Measurements from ENCODE around the gene KCNK4. TPM values are rescaled to one million over a fixed set of nuclear protein-coding genes. Genes with fewer than 3 reads are reported as not detected.

KCNK4 gene
- total and polyA plus RNA-seq, 2 of the 13 experiments (the other 11 are each of a cell fraction or from before 2014, with no cell fraction given), result not detected

DNA sequence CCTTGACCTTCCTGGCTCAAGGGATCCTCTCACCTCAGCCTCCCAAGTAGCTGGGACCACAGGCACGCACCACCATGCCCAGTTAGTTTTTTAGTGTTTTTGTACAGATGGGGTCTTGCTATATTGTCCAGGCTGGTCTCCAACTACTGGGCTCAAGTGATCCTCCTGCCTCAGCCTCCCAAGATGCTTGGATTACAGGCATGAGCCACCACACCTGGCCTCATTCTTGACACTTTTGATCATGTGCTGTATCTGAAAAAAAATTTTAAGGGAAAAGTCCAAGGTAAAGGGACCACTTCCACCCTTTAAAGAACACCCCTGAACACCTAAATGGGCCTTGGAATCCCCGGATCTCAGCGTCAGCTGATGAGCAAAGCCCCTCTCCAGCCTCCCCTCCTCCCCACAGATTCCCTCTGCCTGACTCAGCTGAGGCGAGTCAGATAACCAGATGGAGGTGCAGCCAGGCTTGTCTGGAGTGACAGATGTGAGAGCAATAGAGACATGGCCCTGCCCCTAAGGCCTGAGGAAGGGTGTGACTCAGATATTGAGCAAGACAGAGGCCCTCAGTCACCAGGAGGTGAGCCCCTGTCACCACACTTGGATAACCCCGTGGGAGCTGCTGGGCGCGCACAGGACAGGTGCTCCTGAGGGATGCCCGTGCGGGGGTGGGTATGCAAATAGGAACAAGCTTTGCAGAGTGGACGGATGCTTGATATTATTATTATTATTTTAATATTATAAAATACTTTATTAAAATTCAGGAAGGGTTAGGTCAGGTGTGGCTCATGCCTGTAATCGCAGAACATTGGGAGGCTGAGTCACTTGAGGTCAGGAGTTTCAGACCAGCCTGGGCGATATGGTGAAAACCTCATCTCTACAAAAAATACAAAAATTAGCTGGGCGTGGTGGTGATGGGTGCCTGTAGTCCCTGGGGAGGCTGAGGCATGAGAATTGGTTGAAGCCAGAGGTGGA is 43.9 kb downstream of the KCNK4 start (continued):
- TF ChIP-seq ZSCAN20 (CRISPR knock-in tag; IDR thresholded peaks at IDR 0.05; ENCODE audit: borderline replicate concordance), result no peak
- TF ChIP-seq ZNF563 (CRISPR knock-in tag; IDR thresholded peaks at IDR 0.05), result no peak
- TF ChIP-seq SMC3 (IDR thresholded peaks at IDR 0.05; ENCODE audit: low read length), result no peak
- TF ChIP-seq, protein P1, sequence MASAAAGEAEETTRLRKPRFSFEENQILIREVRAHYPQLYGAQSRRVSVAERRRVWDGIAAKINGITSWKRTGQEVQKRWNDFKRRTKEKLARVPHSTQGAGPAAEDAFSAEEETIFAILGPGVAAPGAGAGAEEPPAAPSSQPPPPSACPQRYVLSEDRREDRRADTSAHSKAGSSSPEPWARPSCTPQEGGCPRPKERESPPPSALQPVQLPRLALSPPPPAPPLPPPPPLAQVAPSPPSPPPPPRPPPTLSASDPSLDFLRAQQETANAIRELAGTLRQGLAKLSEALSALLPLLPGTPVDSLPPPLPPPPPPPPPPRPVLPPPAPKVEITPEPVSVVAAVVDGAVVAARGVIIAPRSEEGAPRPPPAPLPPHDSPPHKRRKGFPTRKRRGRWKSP (CRISPR knock-in tag; IDR thresholded peaks at IDR 0.05), result no peak
- peak; percentile 38 for TF ChIP-seq XRCC5 (optimal IDR thresholded peaks at IDR 0.05; ENCODE audit: low read length)
- TF ChIP-seq SAP130 (CRISPR knock-in tag; IDR thresholded peaks at IDR 0.05; ENCODE audit: low read depth), result peak; percentile 65
- no peak for TF ChIP-seq HDAC2 (CRISPR knock-in tag; IDR thresholded peaks at IDR 0.05)
- peak; percentile 95 for TF ChIP-seq FOSL2 (CRISPR knock-in tag; IDR thresholded peaks at IDR 0.05)
- TF ChIP-seq, protein P2, sequence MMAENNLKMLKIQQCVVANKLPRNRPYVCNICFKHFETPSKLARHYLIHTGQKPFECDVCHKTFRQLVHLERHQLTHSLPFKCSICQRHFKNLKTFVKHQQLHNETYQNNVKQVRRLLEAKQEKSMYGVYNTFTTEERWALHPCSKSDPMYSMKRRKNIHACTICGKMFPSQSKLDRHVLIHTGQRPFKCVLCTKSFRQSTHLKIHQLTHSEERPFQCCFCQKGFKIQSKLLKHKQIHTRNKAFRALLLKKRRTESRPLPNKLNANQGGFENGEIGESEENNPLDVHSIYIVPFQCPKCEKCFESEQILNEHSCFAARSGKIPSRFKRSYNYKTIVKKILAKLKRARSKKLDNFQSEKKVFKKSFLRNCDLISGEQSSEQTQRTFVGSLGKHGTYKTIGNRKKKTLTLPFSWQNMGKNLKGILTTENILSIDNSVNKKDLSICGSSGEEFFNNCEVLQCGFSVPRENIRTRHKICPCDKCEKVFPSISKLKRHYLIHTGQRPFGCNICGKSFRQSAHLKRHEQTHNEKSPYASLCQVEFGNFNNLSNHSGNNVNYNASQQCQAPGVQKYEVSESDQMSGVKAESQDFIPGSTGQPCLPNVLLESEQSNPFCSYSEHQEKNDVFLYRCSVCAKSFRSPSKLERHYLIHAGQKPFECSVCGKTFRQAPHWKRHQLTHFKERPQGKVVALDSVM (CRISPR knock-in tag; IDR thresholded peaks at IDR 0.05), result peak; percentile 39; the same call in 1 of the 2 replicates
- TF ChIP-seq NR2C2 (CRISPR knock-in tag; IDR thresholded peaks at IDR 0.05; ENCODE audit: borderline replicate concordance), result no peak
- TF ChIP-seq CEBPB (IDR thresholded peaks at IDR 0.05; ENCODE audit: borderline replicate concordance, low read depth, low read length), result peak; percentile 94
- TF ChIP-seq ONECUT2 (CRISPR knock-in tag; IDR thresholded peaks at IDR 0.05), result no peak
- peak; percentile 79 for TF ChIP-seq CEBPG (CRISPR knock-in tag; IDR thresholded peaks at IDR 0.05)
- peak; percentile 34 for TF ChIP-seq TEAD3 (CRISPR knock-in tag; optimal IDR thresholded peaks at IDR 0.05; ENCODE audit: borderline replicate concordance)
- TF ChIP-seq HNRNPLL (IDR thresholded peaks at IDR 0.05; ENCODE audit: low read depth, low read length, poor library complexity, severe bottlenecking), result no peak
- no peak for TF ChIP-seq NFIB (CRISPR knock-in tag; IDR thresholded peaks at IDR 0.05; ENCODE audit: borderline replicate concordance)
- no peak for TF ChIP-seq SP4 (CRISPR knock-in tag; IDR thresholded peaks at IDR 0.05)
- TF ChIP-seq ZNF780A (CRISPR knock-in tag; IDR thresholded peaks at IDR 0.05), result no peak
- TF ChIP-seq, protein P3, sequence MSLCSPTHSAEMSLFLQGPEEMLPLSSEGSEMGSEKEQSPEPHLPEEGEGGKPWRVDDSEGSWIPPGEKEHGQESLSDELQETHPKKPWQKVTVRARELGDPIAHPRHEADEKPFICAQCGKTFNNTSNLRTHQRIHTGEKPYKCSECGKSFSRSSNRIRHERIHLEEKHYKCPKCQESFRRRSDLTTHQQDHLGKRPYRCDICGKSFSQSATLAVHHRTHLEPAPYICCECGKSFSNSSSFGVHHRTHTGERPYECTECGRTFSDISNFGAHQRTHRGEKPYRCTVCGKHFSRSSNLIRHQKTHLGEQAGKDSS (CRISPR knock-in tag; IDR thresholded peaks at IDR 0.05; ENCODE audit: borderline replicate concordance, low read depth), result no peak
- no peak for TF ChIP-seq ZNF839 (CRISPR knock-in tag; IDR thresholded peaks at IDR 0.05; ENCODE audit: borderline replicate concordance)
- TF ChIP-seq, protein P4, sequence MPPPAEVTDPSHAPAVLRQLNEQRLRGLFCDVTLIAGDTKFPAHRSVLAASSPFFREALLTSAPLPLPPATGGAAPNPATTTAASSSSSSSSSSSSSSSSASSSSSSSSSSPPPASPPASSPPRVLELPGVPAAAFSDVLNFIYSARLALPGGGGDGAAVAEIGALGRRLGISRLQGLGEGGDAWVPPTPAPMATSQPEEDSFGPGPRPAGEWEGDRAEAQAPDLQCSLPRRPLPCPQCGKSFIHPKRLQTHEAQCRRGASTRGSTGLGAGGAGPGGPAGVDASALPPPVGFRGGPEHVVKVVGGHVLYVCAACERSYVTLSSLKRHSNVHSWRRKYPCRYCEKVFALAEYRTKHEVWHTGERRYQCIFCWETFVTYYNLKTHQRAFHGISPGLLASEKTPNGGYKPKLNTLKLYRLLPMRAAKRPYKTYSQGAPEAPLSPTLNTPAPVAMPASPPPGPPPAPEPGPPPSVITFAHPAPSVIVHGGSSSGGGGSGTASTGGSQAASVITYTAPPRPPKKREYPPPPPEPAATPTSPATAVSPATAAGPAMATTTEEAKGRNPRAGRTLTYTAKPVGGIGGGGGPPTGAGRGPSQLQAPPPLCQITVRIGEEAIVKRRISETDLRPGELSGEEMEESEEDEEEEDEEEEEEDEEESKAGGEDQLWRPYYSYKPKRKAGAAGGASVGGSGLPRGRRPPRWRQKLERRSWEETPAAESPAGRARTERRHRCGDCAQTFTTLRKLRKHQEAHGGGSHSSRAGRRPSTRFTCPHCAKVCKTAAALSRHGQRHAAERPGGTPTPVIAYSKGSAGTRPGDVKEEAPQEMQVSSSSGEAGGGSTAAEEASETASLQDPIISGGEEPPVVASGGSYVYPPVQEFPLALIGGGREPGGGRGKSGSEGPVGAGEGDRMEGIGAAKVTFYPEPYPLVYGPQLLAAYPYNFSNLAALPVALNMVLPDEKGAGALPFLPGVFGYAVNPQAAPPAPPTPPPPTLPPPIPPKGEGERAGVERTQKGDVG (CRISPR knock-in tag; IDR thresholded peaks at IDR 0.05; ENCODE audit: borderline replicate concordance), result no peak
- no peak for TF ChIP-seq ZNF7 (CRISPR knock-in tag; IDR thresholded peaks at IDR 0.05)
- TF ChIP-seq ZNF549 (CRISPR knock-in tag; IDR thresholded peaks at IDR 0.05), result no peak

Data from HepG2 (cell line).